HG03354 (cell line): ENCODE results near the gene ACSL6.
A peak's percentile ranks its signal among the peaks of the same experiment; 100 is the strongest.

ENCODE experiments used
- ATAC-seq: cut with Tn5 transposase; IDR thresholded peaks from one replicate; pipeline ENCODE4 v1.9.1; 2021; ENCODE audit warnings: mild to moderate bottlenecking; ENCODE audit not compliant: unreplicated experiment, poor library complexity, severe bottlenecking

ACSL6 gene

DNA sequence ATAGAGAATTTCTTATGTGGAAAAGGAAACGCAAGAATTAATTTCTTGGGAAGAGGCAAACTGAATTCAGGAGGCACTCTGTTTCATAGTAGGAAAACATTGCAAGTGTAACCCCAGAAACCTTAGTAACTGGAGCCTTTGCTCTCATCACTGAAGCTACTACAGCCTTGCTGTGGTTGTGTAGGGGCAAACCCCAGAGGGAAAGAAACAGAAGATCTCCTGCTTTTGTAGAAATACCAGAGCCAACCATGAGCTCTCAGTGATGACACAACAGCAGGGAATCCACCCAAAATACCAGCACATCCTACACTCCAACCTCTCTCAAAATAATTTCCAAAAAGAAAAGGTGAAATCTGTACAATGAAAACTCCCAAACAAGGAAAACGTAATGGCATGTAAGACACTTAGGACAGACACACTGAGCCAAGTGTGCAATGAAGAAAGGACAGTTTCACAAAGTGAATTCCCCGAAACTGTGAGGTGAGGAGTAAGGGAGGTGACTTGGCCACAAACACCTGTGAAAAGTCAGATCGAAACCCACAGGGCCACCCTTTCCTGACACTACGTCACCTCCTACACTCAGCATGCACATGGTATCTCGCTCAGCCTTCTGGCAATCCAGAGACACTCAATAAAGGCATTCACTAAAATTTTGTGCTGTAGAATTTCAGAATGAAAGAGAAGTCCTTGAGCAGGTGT lies 8.5 kb upstream of the ACSL6 start:
- peak; percentile 99 for ATAC-seq

DNA sequence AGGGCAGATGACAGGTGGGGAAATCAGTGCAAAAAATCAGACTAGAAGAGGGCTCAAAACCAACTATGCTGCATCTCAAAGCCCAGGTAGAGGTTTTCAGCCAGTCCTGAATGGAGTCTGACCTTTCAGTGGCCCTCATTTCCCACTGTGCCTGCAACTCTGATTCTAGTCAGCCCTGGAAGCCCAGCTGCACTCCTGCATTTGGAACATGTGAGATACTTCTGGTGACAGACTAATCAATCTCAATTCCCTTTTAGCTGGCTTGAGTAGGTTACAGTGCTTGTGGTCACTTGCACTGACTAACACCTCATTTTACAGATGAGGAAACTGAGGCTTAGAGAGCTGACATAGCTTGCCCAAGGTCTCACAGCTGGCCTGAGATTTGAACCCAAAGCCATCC lies 7.9 kb upstream of the ACSL6 start:
- no peak for ATAC-seq

DNA sequence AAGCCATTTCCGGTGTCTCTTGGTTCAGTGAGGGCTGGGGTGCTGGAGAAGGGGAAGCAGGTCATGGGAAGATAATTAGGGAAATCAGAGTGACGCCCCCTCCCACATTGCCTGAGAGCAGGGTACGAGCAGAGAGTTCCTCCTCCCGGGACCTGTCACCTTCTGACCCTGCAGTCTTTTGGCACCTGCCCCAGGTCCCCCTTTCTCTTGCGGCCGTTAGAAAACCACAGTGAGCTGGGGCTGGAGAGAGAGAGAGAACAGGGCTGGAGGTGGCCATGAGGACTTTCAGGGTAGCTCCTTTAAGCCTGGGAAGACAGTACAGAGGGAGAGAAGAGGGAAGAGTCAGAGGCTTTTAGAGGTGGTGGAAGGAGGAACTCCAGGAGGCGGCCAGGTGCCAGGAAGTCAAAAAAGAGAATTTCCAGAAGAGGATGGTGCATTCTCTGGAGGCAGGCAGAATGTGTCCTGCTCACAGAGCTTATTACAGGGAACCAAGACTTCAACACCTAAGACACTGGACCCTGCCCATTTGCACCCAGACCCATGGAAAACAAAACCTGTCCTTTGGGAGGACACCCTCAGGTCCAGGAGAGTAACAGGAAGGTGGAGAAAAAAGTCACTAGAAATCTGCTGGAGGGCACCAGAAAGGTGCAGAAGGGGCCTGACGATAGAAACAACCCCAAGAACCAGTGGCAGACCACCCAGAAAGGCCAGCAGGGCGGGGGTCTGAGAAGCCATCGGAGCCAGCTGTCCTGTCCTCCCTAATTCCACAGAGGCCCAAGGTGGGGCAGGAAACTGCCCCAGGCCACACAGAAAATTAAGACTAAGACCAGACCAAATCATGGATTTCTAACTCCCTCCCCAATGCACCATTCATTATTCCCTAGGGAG lies 6.5 kb upstream of the ACSL6 start:
- no peak for ATAC-seq

DNA sequence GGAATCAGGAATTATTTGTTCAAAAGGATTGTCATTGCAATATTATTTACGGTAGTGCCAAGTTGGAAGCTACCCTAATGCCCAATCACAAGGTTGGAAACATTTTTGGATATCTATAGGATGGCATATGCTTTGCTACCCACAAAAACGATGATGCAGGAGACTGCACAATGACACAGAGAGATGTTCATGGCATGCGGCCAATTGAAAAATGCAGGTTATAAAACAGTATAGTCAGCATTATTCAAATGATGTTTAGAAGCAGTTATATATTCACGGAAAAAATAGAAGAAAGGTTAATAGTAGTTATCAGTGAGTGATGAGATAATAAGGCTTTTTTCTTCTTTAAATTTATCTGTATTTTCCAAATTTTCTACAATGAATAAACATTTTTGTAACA lies 5.9 kb upstream of the ACSL6 start:
- no peak for ATAC-seq

DNA sequence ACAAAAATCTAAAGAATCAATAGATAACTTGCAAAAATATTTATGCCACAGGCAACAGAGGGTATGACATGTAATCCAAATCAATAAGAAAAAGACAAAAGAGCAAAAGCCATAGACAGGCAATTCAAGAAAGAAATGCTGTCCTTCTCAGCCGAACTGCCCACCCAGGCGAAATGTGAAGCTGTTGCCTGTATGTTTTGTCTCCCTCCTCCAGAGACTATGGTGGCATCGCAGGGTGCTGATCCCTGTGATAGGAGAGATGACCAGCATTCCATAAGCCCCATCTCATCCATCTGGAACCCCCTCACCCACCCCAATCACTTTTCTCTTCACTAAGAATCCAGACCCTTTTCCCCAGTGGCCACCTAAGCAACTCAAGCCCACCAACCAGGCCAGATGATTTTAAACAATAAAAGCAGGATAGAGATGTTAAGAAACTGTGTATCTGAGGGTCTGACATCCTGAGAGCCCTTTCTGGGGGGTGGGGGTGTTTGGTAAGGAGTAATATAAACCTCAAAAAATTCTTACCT lies 5.3 kb upstream of the ACSL6 start:
- no peak for ATAC-seq

DNA sequence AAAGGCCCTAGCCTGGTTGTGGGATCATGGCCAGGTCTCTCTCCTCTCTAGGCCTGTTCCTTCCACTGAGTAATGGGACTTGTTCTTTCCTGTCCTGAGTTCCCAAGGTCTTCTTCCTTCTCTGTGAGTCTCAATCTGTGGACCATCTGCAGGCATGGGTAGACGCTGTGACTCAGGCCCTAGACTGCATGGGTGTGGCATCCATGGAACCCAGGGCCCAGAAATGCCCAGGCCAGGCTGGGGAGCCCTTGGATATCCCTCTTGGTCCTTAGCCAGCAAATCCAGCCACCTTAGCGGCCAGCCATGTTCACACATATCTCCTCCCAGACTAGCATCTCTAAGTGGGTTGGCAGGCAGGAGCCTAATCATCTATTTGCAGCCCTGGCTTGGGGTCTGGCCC lies 2.3 kb upstream of the ACSL6 start:
- no peak for ATAC-seq

DNA sequence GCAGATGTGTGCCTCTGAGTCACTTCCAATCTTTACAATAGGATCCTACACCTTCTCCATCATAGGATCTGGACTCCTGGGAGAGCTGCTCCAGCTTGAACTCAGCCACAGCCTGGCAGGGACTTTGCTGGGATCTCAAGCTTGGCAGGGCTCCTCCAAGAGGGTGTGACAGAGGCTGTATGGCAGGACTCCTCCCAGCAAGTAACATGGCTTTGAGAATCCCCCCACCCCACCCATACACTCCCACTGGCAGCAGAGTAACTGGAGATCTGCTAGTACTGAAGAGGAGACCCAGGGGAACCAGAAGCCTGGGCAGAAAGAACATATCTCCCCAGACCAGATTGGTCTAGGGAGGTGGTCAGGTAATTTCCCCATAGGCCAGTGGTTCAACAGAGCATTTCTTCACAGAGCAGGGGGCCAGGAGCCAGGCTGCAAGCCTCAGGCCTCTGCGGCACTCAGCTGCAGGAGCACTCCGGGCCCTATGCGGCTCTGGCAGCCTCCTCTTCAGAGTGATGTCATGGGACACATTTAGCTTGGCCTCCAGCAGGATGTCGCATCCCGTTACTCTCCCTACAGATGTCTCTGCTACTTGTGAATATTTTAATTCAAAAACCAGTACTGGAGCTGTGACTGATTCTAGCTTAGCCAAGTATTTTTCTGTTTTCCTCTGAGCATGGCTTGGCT lies 1.7 kb upstream of the ACSL6 start:
- no peak for ATAC-seq

DNA sequence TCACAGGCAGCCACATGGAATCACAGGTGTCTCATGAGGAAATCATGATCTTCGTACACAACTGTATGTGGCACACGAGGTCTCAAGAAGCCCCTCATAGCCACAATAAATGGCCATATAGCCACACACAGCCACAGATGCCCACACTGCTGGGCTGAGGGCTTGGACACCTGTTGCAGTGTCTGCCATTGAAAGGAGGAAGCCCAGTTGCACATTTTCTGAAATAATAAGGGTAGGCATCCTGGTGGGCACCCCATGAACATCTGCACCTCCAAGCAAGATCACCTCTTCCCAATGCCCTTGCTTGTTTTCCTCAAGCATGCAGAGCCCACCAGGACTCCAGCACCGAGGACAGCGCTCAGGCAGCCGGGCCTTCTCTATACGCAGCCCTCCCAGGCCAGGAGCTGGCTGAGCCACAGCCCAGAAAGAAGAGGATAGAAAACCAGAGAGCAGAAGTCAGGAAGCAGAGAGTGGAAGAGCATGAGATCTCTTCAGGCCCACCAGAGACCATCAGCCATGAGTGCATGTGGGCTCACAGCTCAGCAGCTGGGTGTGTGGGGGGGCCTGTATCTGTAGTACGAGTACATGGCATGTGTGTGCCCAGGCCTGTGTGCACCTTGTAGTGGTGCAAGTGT lies 1.0 kb upstream of the ACSL6 start:
- no peak for ATAC-seq

GRCh38 chr5:132010989-132011621 lies 353 bp downstream of the ACSL6 start:
- no peak for ATAC-seq

GRCh38 chr5:132010645-132010988 lies 841 bp downstream of the ACSL6 start:
- no peak for ATAC-seq

- ATAC-seq: no peak
Observed at GRCh38 chr5:132009706-132010405, 1.6 kb downstream of the ACSL6 start.

GRCh38 chr5:132008961-132009680 lies 2.3 kb downstream of the ACSL6 start:
- ATAC-seq: no peak

GRCh38 chr5:132008163-132008473 lies 3.3 kb downstream of the ACSL6 start:
- ATAC-seq: peak; percentile 11

- peak; percentile 82 for ATAC-seq
Observed at GRCh38 chr5:132007399-132008162, 3.9 kb downstream of the ACSL6 start.

- no peak for ATAC-seq
Observed at GRCh38 chr5:132006331-132007120, 4.9 kb downstream of the ACSL6 start.

DNA sequence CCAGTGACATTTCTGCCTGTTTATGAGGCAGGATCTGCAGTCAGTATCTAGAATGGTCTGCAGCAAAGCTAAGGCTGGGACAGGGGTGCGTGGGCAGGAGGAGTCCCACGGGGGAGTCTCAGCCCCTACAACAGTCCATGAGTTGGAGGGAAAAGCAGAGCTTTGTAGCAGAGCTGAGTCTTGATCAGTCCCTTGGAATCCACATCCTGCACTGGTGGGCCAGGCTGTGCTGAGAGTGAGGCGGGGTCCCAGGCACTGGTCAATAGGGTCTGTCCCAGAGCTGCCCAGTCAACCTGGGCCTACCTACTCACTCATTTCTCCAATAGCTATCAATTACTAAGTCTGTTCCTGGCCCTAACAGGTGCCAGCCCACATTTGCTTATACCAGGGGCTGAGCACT lies 5.9 kb downstream of the ACSL6 start:
- no peak for ATAC-seq

DNA sequence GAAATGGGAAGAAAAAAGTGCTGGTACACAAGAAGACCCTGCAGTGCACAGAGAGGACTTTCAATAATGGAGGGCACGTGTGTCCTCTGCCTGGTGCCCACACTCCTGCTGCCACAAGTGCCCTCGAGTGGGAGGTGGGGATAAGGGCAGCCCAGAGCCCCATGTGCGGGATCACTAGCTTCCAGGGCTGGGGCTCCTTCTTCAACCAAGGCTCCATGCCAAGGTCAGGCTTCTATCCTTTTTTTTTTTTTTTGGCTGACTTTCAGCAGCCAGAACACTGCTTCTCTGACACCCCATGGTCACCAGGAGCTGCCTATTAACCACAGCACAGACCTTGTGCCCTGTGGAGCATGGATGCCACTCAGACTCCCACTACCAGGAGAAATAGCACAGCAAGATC lies 7.5 kb downstream of the ACSL6 start:
- no peak for ATAC-seq
